Activated naive CD4-positive, alpha-beta T cell treated with anti-CD3 and anti-CD28 coated beads, Interleukin-2, amount 10 ng/mL, durations not matched to agents 7 days and 5 days (primary cell): ENCODE measurements around the gene DEPDC7.
"Not testable (repeated sequence)": the region's sequence is repeated elsewhere in the genome, so short reads cannot be mapped to it uniquely, and the experiment has no call there.

Experiments used
- CTCF ChIA-PET: fragments of 350-600 bp; sonication (Branson Sonifier 250); formaldehyde crosslinking; loops from one replicate; lab custom pipeline; 2021; ENCODE audit warnings: antibody characterized with exemption; lab: Charles Lee
- DNase-seq: peaks from one replicate; pipeline ENCODE4 v3.0.0-alpha.2; 2020
- H3K27ac Mint-ChIP-seq: one replicate; pipeline ENCODE4 v1.8.0; 2021; ENCODE audit warnings: mild to moderate bottlenecking, moderate library complexity, mixed read lengths
- H3K27me3 Mint-ChIP-seq: one replicate; pipeline ENCODE4 v1.8.0; 2021; ENCODE audit warnings: mild to moderate bottlenecking, mixed read lengths
- H3K36me3 Mint-ChIP-seq: one replicate; pipeline ENCODE4 v1.8.0; 2021; ENCODE audit warnings: mixed read lengths
- H3K4me1 Mint-ChIP-seq: one replicate; pipeline ENCODE4 v1.8.0; 2021; ENCODE audit warnings: mixed read lengths
- H3K4me3 Mint-ChIP-seq: one replicate; pipeline ENCODE4 v1.8.0; 2021; ENCODE audit warnings: mild to moderate bottlenecking, moderate library complexity, mixed read lengths
- H3K9me3 Mint-ChIP-seq: one replicate; pipeline ENCODE4 v1.8.0; 2021; ENCODE audit warnings: mixed read lengths

Gene DEPDC7

DNA sequence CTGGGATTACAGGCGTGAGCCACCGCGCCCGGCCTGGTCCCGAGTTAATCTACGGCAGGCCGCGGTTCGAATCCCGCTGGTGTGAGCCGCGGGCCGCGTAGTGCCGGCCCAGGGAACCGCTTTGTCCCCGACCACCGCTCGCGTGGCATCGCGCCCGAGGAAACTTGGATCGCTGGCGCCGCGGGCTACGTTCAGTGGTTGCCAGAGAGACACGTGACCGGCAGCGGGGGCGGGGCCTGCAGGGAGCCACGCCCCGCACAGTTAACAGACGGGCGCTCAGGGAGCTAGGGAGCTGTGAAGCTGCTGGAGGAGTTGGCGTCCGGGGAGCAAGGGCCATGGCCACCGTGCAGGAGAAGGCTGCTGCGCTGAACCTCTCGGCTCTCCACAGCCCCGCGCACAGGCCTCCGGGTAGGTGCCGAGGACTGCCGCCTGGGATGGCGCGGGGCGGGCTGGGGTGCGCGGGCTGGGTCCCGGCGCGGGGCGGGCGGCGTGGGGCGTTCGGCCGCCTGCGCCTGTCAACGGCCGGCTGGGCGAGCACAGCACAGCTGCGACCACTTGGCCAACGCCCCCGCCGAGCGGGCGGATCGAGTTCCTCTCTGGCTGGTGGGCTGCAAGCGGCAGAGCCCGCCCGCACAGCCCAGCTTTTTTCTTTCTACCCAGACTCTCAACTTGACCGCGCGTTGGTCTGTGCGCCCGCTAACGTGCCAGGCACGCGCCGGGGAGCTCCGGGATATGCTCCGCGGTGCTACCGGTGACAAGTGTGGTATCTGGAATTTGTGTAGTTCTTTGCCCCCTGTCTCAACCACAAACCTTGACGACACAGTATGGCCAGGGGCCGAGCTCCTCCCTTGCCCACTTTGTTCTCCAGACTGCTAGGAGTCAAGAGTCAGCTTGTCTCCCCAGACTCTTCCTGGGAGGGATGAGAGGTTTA, at the start of gene DEPDC7:
Gene DEPDC7 (plus strand): TSS at position 258 of the 931 bp plus-strand sequence. CDS start 78 bp downstream, at position 336.
- H3K36me3 Mint-ChIP-seq: peaks cover 3% of the 10 kb centered on the region
- H3K4me1 Mint-ChIP-seq: peaks cover 32% of the 10 kb centered on the region
- peak within 1 kb of the TSS; percentile 79 for H3K4me3 Mint-ChIP-seq
- peak; percentile 82 for DNase-seq
- no peak within 1 kb of the TSS for H3K27ac Mint-ChIP-seq
- CTCF ChIA-PET: interaction anchor here (0.9 to 1.3 kb wide), 2 partner anchors 16 to 50 kb away, joined by 3 read pairs; no protein-coding TSS in a partner anchor
- H3K9me3 Mint-ChIP-seq: peaks cover 2% of the 10 kb centered on the region
- peaks cover 61% of the 10 kb centered on the region for H3K27me3 Mint-ChIP-seq

DNA sequence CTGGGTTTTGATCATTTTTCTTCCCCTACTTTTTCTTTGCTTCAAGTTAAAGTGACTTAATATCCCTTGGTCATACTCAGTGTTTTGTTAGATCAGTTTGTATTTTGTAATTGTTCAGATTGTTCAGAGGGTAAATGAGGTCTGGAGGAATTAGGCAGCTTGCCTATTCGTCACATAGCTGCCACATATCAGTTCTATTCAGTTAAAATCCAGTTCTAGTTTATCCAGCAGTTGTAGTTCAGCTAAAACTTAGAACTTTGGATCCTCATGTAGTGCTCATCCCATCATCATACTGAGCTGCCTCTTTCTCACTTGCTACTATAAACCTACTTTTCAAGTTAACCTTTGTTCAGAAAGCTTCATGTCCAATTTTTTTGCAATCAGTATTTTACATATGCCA, 47.1 kb upstream of the DEPDC7 start:
- CTCF ChIA-PET: interaction anchor here (1.4 to 6.0 kb wide), 2 partner anchors 9 to 97 kb away, joined by 5 to 38 read pairs; no protein-coding TSS in a partner anchor
- Mint-ChIP-seq H3K27ac (no peak overlapping the region), H3K4me1 (peaks cover 8% of the 10 kb centered on the region), H3K36me3 (peaks cover 7% of the 10 kb centered on the region), H3K27me3 (no peaks in the 10 kb centered on the region), H3K4me3 (no peak overlapping the region), H3K9me3 (no peaks in the 10 kb centered on the region)
- DNase-seq: no peak

DNA sequence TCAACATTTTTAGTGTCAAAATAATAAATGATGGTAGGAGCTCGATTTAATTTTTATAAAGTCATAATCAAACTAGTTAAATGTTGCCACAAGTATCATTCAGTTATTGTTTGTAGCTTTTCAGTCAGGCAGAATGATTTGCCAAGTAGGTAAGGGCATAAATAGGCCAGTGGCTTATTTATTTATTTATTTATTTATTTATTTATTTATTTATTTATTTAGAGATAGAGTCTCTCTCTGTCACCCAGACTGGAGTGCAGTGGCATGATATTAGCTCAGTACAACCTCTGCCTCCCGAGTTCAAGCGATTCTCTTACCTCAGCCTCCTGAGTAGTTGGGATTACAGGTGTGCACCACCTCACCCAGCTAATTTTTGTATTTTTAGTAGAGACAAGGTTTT, 43.4 kb upstream of the DEPDC7 start:
- H3K4me1 Mint-ChIP-seq, H3K4me3 Mint-ChIP-seq, H3K36me3 Mint-ChIP-seq, H3K27me3 Mint-ChIP-seq, DNase-seq, CTCF ChIA-PET, H3K9me3 Mint-ChIP-seq, H3K27ac Mint-ChIP-seq: not testable (repeated sequence)

DNA sequence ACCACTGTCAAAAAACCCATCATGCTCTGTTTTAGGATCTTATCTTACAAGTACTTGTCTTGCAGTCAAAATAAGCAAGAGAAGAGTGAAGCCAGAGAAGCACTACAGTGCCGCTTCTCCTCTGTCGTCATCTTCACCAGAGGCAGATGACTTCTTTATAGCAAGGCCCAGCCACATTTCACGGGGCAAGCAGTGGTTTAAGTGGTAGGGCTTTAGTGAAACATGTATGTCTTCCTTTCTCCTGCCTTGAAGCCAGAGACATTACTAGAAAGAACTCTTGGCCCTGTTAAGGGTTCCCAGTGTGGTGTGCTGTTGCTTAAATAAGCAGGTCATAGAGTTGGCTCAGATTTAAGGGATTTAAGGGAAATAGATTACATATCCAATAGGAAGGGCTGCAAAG, 42.9 kb upstream of the DEPDC7 start:
- no peak for DNase-seq
- Mint-ChIP-seq H3K27me3 (no peaks in the 10 kb centered on the region), H3K27ac (no peak overlapping the region), H3K4me1 (no peaks in the 10 kb centered on the region), H3K4me3 (no peak overlapping the region), H3K36me3 (peaks cover 13% of the 10 kb centered on the region), H3K9me3 (no peaks in the 10 kb centered on the region)
- CTCF ChIA-PET: no interaction called here

DNA sequence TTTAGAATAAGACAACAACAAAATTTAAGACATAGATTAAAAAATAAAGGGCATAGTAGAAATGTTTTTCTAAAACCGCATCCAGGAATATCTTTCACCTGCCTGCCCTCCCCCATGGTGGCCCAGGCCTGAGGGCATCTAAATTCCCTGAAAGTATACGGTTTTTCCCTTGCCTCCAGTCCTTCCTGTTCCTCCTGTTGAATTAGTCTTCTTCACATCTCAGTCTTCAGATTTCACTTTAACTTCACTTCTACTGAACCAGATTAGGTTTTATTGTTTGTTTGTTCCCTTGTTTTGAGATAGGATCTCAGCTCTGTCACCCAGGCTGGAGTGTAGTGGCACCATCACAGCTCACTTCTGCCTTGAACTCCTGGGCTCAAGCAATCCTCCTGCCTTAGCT, 33.1 kb upstream of the DEPDC7 start:
- Mint-ChIP-seq H3K4me1 (no peaks in the 10 kb centered on the region), H3K4me3 (no peak overlapping the region), H3K9me3 (no peaks in the 10 kb centered on the region), H3K36me3 (peaks cover 2% of the 10 kb centered on the region), H3K27me3 (no peaks in the 10 kb centered on the region), H3K27ac (no peak overlapping the region)
- CTCF ChIA-PET: no interaction called here
- DNase-seq: no peak

DNA sequence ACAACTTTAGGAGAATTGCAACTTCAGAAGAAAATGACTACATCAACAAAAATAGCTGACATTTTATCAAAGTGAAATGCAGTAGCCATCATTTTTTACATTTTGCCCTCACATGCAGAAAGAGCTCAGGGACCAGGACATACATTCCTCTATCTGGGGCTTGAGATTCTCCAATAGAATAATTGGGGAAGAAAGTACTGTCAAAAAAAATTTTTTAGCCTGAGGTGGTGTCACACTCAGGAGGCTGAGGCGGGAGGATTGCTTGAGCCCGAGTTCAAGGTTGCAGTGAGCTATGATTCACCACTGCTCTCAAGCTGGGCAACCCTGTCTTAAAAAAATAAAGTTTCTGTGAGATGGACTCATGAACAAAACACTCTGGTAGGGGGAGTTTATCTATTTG, 32.2 kb upstream of the DEPDC7 start:
- Mint-ChIP-seq H3K27ac (no peak overlapping the region), H3K27me3 (no peaks in the 10 kb centered on the region), H3K9me3 (no peaks in the 10 kb centered on the region), H3K4me3 (no peak overlapping the region), H3K4me1 (no peaks in the 10 kb centered on the region), H3K36me3 (no peaks in the 10 kb centered on the region)
- CTCF ChIA-PET: interaction anchor here (1.2 to 1.3 kb wide), 2 partner anchors 82 to 175 kb away, joined by 3 to 5 read pairs; no protein-coding TSS in a partner anchor
- no peak for DNase-seq

DNA sequence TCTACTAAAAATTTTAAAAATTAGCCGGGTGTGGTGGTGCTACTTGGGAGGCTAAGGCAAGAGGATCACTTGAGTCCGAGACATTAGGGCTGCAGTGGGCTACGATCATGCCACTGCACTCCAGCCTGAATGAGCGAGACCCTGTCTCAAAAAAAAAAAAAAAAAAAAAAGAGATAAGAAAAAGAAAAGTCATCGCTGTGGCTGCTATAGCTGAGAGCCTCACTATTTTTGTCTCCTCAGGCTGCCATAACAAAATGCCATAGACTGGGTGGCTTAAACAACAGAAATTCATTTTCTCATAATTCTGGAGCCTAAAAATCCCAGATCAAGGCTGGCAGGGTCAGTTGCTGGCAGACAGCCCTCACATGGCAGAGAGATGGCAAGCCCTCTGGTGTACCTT, 30.1 kb upstream of the DEPDC7 start:
- Mint-ChIP-seq H3K9me3 (no peaks in the 10 kb centered on the region), H3K27ac (no peak overlapping the region), H3K36me3 (no peaks in the 10 kb centered on the region), H3K4me1 (no peaks in the 10 kb centered on the region), H3K4me3 (no peak overlapping the region), H3K27me3 (peaks cover 3% of the 10 kb centered on the region)
- CTCF ChIA-PET: no interaction called here
- no peak for DNase-seq

DNA sequence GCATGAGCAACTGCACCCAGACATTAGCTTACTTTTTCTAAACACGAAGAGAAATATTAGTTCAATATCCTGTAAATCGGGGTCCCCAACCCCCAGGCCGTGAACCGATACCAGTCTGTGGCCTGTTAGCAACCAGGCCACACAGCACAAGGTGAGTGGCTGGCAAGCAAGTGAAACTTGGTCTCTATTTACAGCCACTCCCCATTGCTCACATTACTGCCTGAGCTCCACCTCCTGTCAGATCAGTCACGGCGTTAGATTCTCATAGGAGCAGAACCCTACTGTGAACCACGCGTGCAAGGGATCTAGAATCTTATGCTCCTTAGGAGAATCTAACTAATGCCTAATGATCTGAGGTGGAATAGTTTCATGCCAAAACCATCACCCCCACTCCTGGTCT, 27.8 kb upstream of the DEPDC7 start:
- CTCF ChIA-PET: interaction anchor here (1.0 kb wide), 1 partner anchor 45 kb away, joined by 3 read pairs; no protein-coding TSS in a partner anchor
- Mint-ChIP-seq H3K4me3 (no peak overlapping the region), H3K27me3 (peaks cover 11% of the 10 kb centered on the region), H3K9me3 (peaks cover 3% of the 10 kb centered on the region), H3K4me1 (no peaks in the 10 kb centered on the region), H3K27ac (no peak overlapping the region), H3K36me3 (no peaks in the 10 kb centered on the region)
- no peak for DNase-seq

DNA sequence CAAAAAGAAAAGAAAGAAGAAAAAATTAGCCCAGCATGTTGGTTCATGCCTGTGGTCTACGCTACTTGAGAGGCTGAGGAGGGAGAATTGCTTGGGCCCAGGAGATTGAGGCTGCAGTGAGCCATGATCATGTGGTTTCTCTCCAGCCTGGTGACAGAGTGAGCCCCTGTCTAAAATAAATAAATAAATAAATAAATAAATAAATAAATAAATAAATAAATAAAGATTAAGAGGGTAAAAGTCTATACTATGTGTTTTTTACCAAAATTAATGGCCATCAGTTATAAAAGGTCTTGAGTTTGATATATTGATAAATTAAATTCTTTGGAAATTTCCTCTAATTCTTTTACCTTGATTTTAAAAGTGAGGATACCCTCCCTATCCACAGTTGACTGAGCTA, 25.2 kb upstream of the DEPDC7 start:
- CTCF ChIA-PET: no interaction called here
- Mint-ChIP-seq H3K9me3 (peaks cover 5% of the 10 kb centered on the region), H3K36me3 (no peaks in the 10 kb centered on the region), H3K4me1 (no peaks in the 10 kb centered on the region), H3K27ac (no peak overlapping the region), H3K4me3 (no peak overlapping the region), H3K27me3 (peaks cover 30% of the 10 kb centered on the region)
- no peak for DNase-seq

DNA sequence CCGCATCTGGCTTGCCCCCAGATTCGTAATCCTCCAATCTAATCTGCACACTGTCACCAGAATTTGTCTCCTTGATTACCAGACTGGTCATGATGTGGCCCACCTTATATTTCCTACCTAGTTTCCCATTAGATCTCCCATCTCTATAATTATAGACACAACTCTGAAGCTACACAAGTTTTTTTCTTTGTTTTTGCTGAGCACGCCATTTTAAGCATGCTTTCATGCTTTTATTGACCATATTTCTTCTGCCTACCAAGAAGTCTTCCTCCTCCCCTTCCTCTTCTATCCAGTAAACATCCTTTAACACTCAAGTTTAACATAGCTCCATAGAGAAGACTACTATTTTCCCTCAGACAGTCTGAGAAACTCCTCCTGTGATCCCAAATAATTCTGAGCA, 24.3 kb upstream of the DEPDC7 start:
- H3K4me1 Mint-ChIP-seq: no peaks in the 10 kb centered on the region
- CTCF ChIA-PET: no interaction called here
- H3K9me3 Mint-ChIP-seq: peaks cover 5% of the 10 kb centered on the region
- no peak overlapping the region for H3K4me3 Mint-ChIP-seq
- no peak for DNase-seq
- no peaks in the 10 kb centered on the region for H3K36me3 Mint-ChIP-seq
- peaks cover 37% of the 10 kb centered on the region for H3K27me3 Mint-ChIP-seq
- H3K27ac Mint-ChIP-seq: no peak overlapping the region

DNA sequence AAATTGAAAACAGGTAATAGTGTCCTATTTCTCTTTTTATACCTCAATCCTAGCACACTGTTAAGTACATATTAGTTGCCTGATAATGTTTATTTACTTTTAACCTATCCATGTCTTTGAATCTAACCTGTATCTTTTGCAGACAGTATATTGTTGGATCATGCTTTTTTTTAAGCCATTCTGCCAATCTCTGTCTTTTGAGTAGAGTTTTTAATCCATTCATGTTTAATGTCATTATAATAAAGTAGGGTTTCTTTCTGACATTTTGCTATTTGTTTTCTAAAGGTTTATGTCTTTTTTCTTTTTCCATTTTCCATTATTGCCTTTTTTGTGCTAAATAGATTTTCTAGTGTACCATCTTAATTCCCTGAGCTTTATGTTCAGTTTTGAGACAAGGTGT, 23.8 kb upstream of the DEPDC7 start:
- Mint-ChIP-seq H3K27me3 (peaks cover 37% of the 10 kb centered on the region), H3K36me3 (no peaks in the 10 kb centered on the region), H3K27ac (no peak overlapping the region), H3K4me1 (no peaks in the 10 kb centered on the region), H3K9me3 (peaks cover 5% of the 10 kb centered on the region), H3K4me3 (no peak overlapping the region)
- CTCF ChIA-PET: no interaction called here
- no peak for DNase-seq

DNA sequence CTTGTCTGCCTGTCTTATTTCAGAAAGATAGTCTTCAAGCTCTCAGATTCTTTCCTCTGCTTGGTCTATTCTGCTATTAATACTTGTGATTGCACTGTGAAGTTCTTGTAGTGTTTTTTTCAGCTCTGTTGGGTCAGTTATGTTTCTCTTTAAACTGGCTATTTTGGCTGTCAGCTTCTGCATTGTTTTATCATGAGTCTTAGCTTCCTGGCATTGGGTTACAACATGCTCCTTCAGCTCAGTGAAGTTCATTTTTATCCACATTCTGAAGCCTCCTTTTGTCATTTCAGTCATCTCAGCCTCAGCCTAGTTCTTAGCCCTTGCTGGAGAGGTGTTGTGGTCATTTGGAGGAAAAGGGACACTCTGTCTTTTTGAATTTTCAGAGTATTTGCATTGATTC, 15.5 kb upstream of the DEPDC7 start:
- H3K4me1 Mint-ChIP-seq: peaks cover 12% of the 10 kb centered on the region
- H3K36me3 Mint-ChIP-seq: no peaks in the 10 kb centered on the region
- H3K4me3 Mint-ChIP-seq: no peak overlapping the region
- no peak overlapping the region for H3K27ac Mint-ChIP-seq
- H3K9me3 Mint-ChIP-seq: peaks cover 2% of the 10 kb centered on the region
- H3K27me3 Mint-ChIP-seq: peaks cover 71% of the 10 kb centered on the region
- DNase-seq: no peak
- CTCF ChIA-PET: interaction anchor here (1.2 kb wide), 1 partner anchor 65 kb away, joined by 3 read pairs; no protein-coding TSS in a partner anchor

DNA sequence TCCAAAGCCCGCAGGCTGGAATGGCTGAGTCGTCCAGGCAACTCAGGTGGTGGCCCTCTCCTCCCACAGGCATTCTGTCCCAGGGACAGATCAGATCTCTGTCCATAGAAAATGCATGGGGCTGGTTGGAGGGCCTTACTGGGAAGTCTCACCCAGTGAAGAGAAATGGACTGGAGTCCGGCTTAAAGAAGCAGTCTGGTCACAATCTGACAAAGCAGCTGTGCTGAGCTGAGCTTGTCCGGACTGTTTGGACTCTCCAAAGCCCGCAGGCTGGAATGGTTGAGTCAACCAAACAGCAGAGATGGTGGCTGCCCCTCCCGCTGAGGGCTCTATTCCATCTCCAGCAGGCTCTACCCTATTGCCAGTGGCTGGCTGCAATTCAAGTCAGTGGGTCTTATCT, 14.4 kb upstream of the DEPDC7 start:
- no peak for DNase-seq
- H3K4me3 Mint-ChIP-seq: no peak overlapping the region
- no peak overlapping the region for H3K27ac Mint-ChIP-seq
- H3K36me3 Mint-ChIP-seq: no peaks in the 10 kb centered on the region
- CTCF ChIA-PET: no interaction called here
- peaks cover 23% of the 10 kb centered on the region for H3K4me1 Mint-ChIP-seq
- H3K27me3 Mint-ChIP-seq: peaks cover 68% of the 10 kb centered on the region
- peaks cover 2% of the 10 kb centered on the region for H3K9me3 Mint-ChIP-seq

DNA sequence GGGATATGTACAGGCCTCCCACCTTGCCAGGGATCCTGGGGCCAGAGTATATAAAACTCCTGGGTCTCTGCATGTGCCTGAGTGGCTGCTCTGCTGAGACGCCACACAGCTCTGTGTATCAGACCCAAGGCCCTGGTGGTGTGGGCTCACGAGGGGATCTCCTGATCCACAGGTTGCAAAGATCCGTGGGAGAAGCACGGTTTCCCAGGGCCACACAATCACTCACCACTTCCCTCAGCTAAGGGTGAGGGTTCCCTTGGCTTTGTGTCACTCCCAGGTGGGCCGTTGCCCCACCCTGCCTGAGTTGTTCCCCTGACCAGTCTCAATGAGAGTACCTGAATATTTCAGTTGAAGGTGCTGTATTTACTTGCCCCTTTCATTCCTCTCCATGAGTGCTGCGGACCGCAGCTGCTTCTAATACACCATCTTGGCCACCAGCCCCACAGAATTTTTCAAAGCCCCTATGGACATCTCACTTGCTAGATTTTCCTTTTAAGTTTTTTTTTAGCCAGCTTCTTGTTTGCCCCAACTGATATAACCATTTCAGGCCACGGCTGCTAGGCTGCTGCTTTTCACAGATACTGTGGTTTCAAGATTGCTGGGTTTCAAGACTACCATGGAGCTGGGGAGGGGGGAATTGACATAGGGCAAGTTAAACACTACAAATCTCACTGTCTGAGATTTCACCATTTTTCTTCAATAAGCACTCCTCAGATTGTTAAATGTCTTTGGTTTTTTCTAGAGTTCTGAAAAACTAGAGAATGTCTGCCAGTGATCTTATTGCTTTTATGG, 13.7 kb upstream of the DEPDC7 start:
- CTCF ChIA-PET: no interaction called here
- DNase-seq: no peak
- Mint-ChIP-seq H3K9me3 (peaks cover 2% of the 10 kb centered on the region), H3K4me3 (no peak overlapping the region), H3K27ac (no peak overlapping the region), H3K4me1 (peaks cover 28% of the 10 kb centered on the region), H3K27me3 (peaks cover 75% of the 10 kb centered on the region), H3K36me3 (no peaks in the 10 kb centered on the region)
